Measurements from ENCODE around the gene CTSA. TPM values are rescaled to one million over a fixed set of nuclear protein-coding genes. Genes with fewer than 3 reads are reported as not detected.

Gene CTSA
- total RNA-seq, 4 donors from 2014 or later, result 44.8 to 70.2 (median 48.3) TPM

- Histone ChIP-seq H3K9me3 (no peaks in the 10 kb centered on the region), H3K4me3 (peak overlapping the region; percentile 84 to 91 (median 90)), H3K36me3 (peaks cover 3 to 23% (median 12%) of the 10 kb centered on the region in 4 donors), H3K4me1 (peaks cover 29 to 61% (median 44%) of the 10 kb centered on the region in 4 donors), H3K27me3 (no peaks in the 10 kb centered on the region), H3K27ac (replicated peaks in 1 of 4) (peak overlapping the region; percentile 78 to 87 (median 80))
- 13% methylated on average over 13 of the region's 13 CpGs for WGBS
- no peak for DNase-seq (ENCODE audit: extremely low spot score)
- TF ChIP-seq POLR2A (IDR thresholded peaks at IDR 0.05; ENCODE audit: low read depth), result no peak
- TF ChIP-seq EP300 (IDR thresholded peaks at IDR 0.05), result no peak
- TF ChIP-seq CTCF (IDR thresholded peaks at IDR 0.05), result no peak
- TF ChIP-seq POLR2AphosphoS5 (IDR thresholded peaks at IDR 0.05), result no peak
- intact Hi-C loops (cut with DNase I), result no loop called here
Measured at GRCh38 chr20:45857882-45858216, 33.3 kb upstream of the CTSA start.

- 94% methylated on average over 5 of the region's 5 CpGs for WGBS
- Histone ChIP-seq H3K36me3 (peaks cover 0 to 2% (median under 1%) of the 10 kb centered on the region in 4 donors), H3K27ac (replicated peaks in 1 of 4) (no peak overlapping the region), H3K27me3 (no peaks in the 10 kb centered on the region), H3K9me3 (no peaks in the 10 kb centered on the region), H3K4me3 (no peak overlapping the region), H3K4me1 (peaks cover 25 to 40% (median 34%) of the 10 kb centered on the region in 4 donors)
- intact Hi-C loops (cut with DNase I), result no loop called here
- no peak for DNase-seq (ENCODE audit: extremely low spot score)
- no peak for TF ChIP-seq EP300 (IDR thresholded peaks at IDR 0.05)
- no peak for TF ChIP-seq CTCF (IDR thresholded peaks at IDR 0.05)
- no peak for TF ChIP-seq POLR2AphosphoS5 (IDR thresholded peaks at IDR 0.05)
- no peak for TF ChIP-seq POLR2A (IDR thresholded peaks at IDR 0.05; ENCODE audit: low read depth)
Measured at GRCh38 chr20:45859916-45860315, 31.2 kb upstream of the CTSA start.

- no peaks in the 10 kb centered on the region for H3K36me3 ChIP-seq
- WGBS, result 73% methylated on average over 7 of the region's 7 CpGs
- TF ChIP-seq POLR2AphosphoS5 (IDR thresholded peaks at IDR 0.05), result no peak
- TF ChIP-seq EP300 (IDR thresholded peaks at IDR 0.05), result no peak
- no peak for TF ChIP-seq POLR2A (IDR thresholded peaks at IDR 0.05; ENCODE audit: low read depth)
- no peak for TF ChIP-seq CTCF (IDR thresholded peaks at IDR 0.05)
- H3K4me3 ChIP-seq, result no peak overlapping the region
- no peaks in the 10 kb centered on the region for H3K27me3 ChIP-seq
- intact Hi-C loops (cut with DNase I), result no loop called here
- H3K4me1 ChIP-seq, result peaks cover 17 to 32% (median 27%) of the 10 kb centered on the region in 4 donors
- H3K9me3 ChIP-seq, result no peaks in the 10 kb centered on the region
- no peak overlapping the region for H3K27ac ChIP-seq (replicated peaks in 1 of 4)
- no peak for DNase-seq (ENCODE audit: extremely low spot score)
Measured at GRCh38 chr20:45860560-45861220, 30.4 kb upstream of the CTSA start.

- Histone ChIP-seq H3K9me3 (no peaks in the 10 kb centered on the region), H3K4me3 (no peak overlapping the region), H3K27me3 (no peaks in the 10 kb centered on the region), H3K4me1 (peaks cover 9 to 25% (median 19%) of the 10 kb centered on the region in 4 donors), H3K27ac (replicated peaks in 1 of 4) (no peak overlapping the region), H3K36me3 (no peaks in the 10 kb centered on the region)
- intact Hi-C loops (cut with DNase I), result no loop called here
- TF ChIP-seq CTCF (IDR thresholded peaks at IDR 0.05), result no peak
- no peak for TF ChIP-seq EP300 (IDR thresholded peaks at IDR 0.05)
- TF ChIP-seq POLR2AphosphoS5 (IDR thresholded peaks at IDR 0.05), result no peak
- 95% methylated on average over 7 of the region's 7 CpGs for WGBS
- no peak for DNase-seq (ENCODE audit: extremely low spot score)
Measured at GRCh38 chr20:45861221-45862075, 29.7 kb upstream of the CTSA start.
